ENCODE measurements around the gene MLLT6. TPM values are rescaled to one million over a fixed set of nuclear protein-coding genes. Genes with fewer than 3 reads are reported as not detected.
A peak's percentile ranks its signal among the peaks of the same experiment; 100 is the strongest.

MLLT6 gene
- total RNA-seq, 2 donors from 2014 or later = 38.6 to 71.6 TPM

GRCh38 chr17:38751808-38752307 is 46.8 kb downstream of the MLLT6 start:
- H3K9me3 ChIP-seq = no peaks in the 10 kb centered on the region
- H3K36me3 ChIP-seq = peaks cover 20% of the 10 kb centered on the region
- H3K4me3 ChIP-seq = peak overlapping the region; percentile 71 to 78
- TF ChIP-seq CTCF (IDR thresholded peaks at IDR 0.05) = no peak
- H3K27me3 ChIP-seq = no peaks in the 10 kb centered on the region
- DNase-seq (ENCODE audit: low spot score) = peak; percentile 89
- H3K27ac ChIP-seq = peak overlapping the region; percentile 91 to 96
- peaks cover 0 to 58% of the 10 kb centered on the region in 2 donors for H3K4me1 ChIP-seq

GRCh38 chr17:38752308-38753070 is 47.4 kb downstream of the MLLT6 start, which contains the start of gene PSMB3:
PSMB3 (plus strand) TSS chr17:38752741; CDS start chr17:38752827, 86 bp downstream.
- Histone ChIP-seq H3K9me3 (no peaks in the 10 kb centered on the region), H3K27ac (peak within 1 kb of the TSS; percentile 91 to 96), H3K27me3 (no peaks in the 10 kb centered on the region), H3K4me1 (peaks cover 0 to 52% of the 10 kb centered on the region in 2 donors), H3K4me3 (peak within 1 kb of the TSS; percentile 71 to 78), H3K36me3 (peaks cover 27% of the 10 kb centered on the region)
- DNase-seq (ENCODE audit: low spot score) = peak; percentile 100
- no peak for TF ChIP-seq CTCF (IDR thresholded peaks at IDR 0.05)

GRCh38 chr17:38753071-38753506 is 48.0 kb downstream of the MLLT6 start:
- no peak for DNase-seq (ENCODE audit: low spot score)
- Histone ChIP-seq H3K4me1 (peaks cover 0 to 52% of the 10 kb centered on the region in 2 donors), H3K36me3 (peaks cover 33% of the 10 kb centered on the region), H3K4me3 (peak overlapping the region; percentile 71 to 78), H3K9me3 (no peaks in the 10 kb centered on the region), H3K27ac (peak overlapping the region; percentile 91 to 96), H3K27me3 (no peaks in the 10 kb centered on the region)
- TF ChIP-seq CTCF (IDR thresholded peaks at IDR 0.05) = no peak

- DNase-seq (ENCODE audit: low spot score) = no peak
- peaks cover 88% of the 10 kb centered on the region for H3K36me3 ChIP-seq
- TF ChIP-seq CTCF (IDR thresholded peaks at IDR 0.05) = peak in 1 of 2 donors; percentile 12
- no peaks in the 10 kb centered on the region for H3K9me3 ChIP-seq
- no peaks in the 10 kb centered on the region for H3K27me3 ChIP-seq
- no peak overlapping the region for H3K4me3 ChIP-seq
- peaks cover 0 to 3% of the 10 kb centered on the region in 2 donors for H3K4me1 ChIP-seq
- H3K27ac ChIP-seq = no peak overlapping the region
These were observed 56.5 kb downstream of the MLLT6 start for GRCh38 chr17:38761612-38762011.

- no peak for TF ChIP-seq CTCF (IDR thresholded peaks at IDR 0.05)
- no peak for DNase-seq (ENCODE audit: low spot score)
- Histone ChIP-seq H3K9me3 (no peaks in the 10 kb centered on the region), H3K27me3 (no peaks in the 10 kb centered on the region), H3K27ac (no peak overlapping the region), H3K4me1 (peaks cover 0 to 3% of the 10 kb centered on the region in 2 donors), H3K4me3 (no peak overlapping the region), H3K36me3 (peaks cover 86% of the 10 kb centered on the region)
These were observed 57.2 kb downstream of the MLLT6 start for GRCh38 chr17:38762231-38762630.
